Activated CD4-positive, alpha-beta memory T cell treated with anti-CD3 and anti-CD28 coated beads, Interleukin-2, amount 10 ng/mL, durations not matched to agents 7 days and 5 days (primary cell): ENCODE measurements around the gene ACTG1. TPM values are rescaled to one million over a fixed set of nuclear protein-coding genes. Genes with fewer than 3 reads are reported as not detected.

Experiments used
- CTCF ChIA-PET: fragments of 350-600 bp; sonication (Branson Sonifier 250); formaldehyde crosslinking; loops from one replicate; lab custom pipeline; 2021; ENCODE audit warnings: antibody characterized with exemption, inconsistent platforms; lab: Charles Lee
- POLR2A ChIA-PET: fragments of 350-600 bp; sonication (Branson Sonifier 250); formaldehyde crosslinking; loops from one replicate; lab custom pipeline; 2021; ENCODE audit warnings: antibody characterized with exemption; lab: Charles Lee
- DNase-seq: peaks from one replicate; pipeline ENCODE4 v3.0.0-alpha.2; 2020
- H3K27ac Mint-ChIP-seq: one replicate; pipeline ENCODE4 v1.8.0; 2021; ENCODE audit warnings: mild to moderate bottlenecking, mixed read lengths
- H3K27me3 Mint-ChIP-seq: one replicate; pipeline ENCODE4 v1.8.0; 2021; ENCODE audit warnings: mixed read lengths
- H3K36me3 Mint-ChIP-seq: one replicate; pipeline ENCODE4 v1.8.0; 2021; ENCODE audit warnings: low read depth, mixed read lengths
- H3K4me1 Mint-ChIP-seq: one replicate; pipeline ENCODE4 v1.8.0; 2021; ENCODE audit warnings: mixed read lengths
- H3K4me3 Mint-ChIP-seq: one replicate; pipeline ENCODE4 v1.8.0; 2021; ENCODE audit warnings: mild to moderate bottlenecking, mixed read lengths
- H3K9me3 Mint-ChIP-seq: one replicate; pipeline ENCODE4 v1.8.0; 2021; ENCODE audit warnings: mixed read lengths
- total RNA-seq, 2 experiments: library from RNA; stranded (reverse); gene quantifications; one replicate each; pipeline ENCODE4 v1.2.3, GENCODE V29; 2021

ACTG1 gene
- total RNA-seq, 2 experiments from 2014 or later = 3,658 to 3,769 TPM

DNA sequence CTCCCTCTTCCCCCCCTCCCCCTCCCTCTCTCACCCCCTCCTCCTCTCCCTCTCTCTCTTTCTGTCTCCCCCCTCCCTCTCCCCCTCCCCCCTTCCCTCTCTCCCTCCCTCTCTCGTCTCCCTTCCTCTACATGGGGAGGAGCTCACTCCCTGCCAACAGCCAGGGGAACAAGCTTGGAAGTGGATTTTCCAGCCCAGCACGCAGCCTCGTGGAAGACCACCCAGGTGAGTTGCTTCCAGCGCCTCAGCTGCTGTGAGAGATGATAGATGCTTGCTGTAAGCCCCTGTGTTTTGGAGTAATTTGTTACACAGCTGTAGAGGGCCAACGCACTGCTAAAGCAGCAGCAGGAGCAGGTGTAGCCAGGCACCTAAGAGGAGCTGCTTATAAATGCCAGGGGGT lies 20.8 kb downstream of the ACTG1 start:
- Mint-ChIP-seq H3K4me1 (peaks cover 7% of the 10 kb centered on the region), H3K27ac (no peak overlapping the region), H3K27me3 (peaks cover 16% of the 10 kb centered on the region), H3K4me3 (no peak overlapping the region), H3K36me3 (no peaks in the 10 kb centered on the region), H3K9me3 (no peaks in the 10 kb centered on the region)
- DNase-seq = no peak
- ChIA-PET CTCF (no interaction called here), POLR2A (interaction anchor here (1.2 kb wide), 1 partner anchor 17 kb away, joined by 3 read pairs; no protein-coding TSS in a partner anchor)

DNA sequence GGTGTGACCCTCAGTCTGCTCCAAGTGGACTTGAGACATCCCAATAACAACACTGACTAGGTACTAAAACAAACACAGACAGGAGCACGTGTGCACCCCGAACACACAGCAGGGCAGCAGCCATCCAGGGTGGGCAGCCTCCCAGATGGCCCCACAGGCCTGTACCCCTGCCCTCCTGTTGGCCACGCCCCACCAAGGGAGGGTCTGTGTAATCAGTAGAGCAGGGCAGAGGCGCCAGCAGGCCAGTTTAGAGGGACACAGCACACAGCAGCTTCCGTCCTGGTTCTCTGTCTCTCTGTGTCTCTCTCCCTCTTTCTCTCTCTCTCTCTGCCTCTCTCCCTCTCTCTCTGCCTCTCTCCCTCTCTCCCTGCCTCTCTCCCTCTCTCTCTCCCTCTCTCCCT lies 21.4 kb downstream of the ACTG1 start:
- peaks cover 10% of the 10 kb centered on the region for H3K4me1 Mint-ChIP-seq
- H3K9me3 Mint-ChIP-seq = no peaks in the 10 kb centered on the region
- CTCF ChIA-PET = no interaction called here
- DNase-seq = no peak
- no peaks in the 10 kb centered on the region for H3K36me3 Mint-ChIP-seq
- peaks cover 17% of the 10 kb centered on the region for H3K27me3 Mint-ChIP-seq
- H3K27ac Mint-ChIP-seq = no peak overlapping the region
- H3K4me3 Mint-ChIP-seq = no peak overlapping the region
- POLR2A ChIA-PET = interaction anchor here (1.2 to 2.0 kb wide), 2 partner anchors 17 kb away, joined by 3 to 6 read pairs; no protein-coding TSS in a partner anchor

- peaks cover 20% of the 10 kb centered on the region for H3K27me3 Mint-ChIP-seq
- ChIA-PET CTCF (interaction anchor here (1.3 kb wide), 1 partner anchor 111 kb away, joined by 3 read pairs; no protein-coding TSS in a partner anchor), POLR2A (interaction anchor here (1.6 to 2.1 kb wide), 3 partner anchors 18 to 28 kb away, joined by 4 to 7 read pairs (median 6); no protein-coding TSS in a partner anchor)
- H3K36me3 Mint-ChIP-seq = no peaks in the 10 kb centered on the region
- H3K4me1 Mint-ChIP-seq = peaks cover 14% of the 10 kb centered on the region
- no peak overlapping the region for H3K27ac Mint-ChIP-seq
- no peaks in the 10 kb centered on the region for H3K9me3 Mint-ChIP-seq
- no peak for DNase-seq
- H3K4me3 Mint-ChIP-seq = no peak overlapping the region
These were observed 22.3 kb downstream of the ACTG1 start for GRCh38 chr17:81489998-81490992.

GRCh38 chr17:81489012-81489997 lies 23.3 kb downstream of the ACTG1 start:
- peak overlapping the region; percentile 35 for H3K27ac Mint-ChIP-seq
- DNase-seq = no peak
- peaks cover 8% of the 10 kb centered on the region for H3K4me1 Mint-ChIP-seq
- ChIA-PET CTCF (interaction anchor here (0.5 to 1.3 kb wide), 3 partner anchors 9 to 173 kb away, joined by 3 read pairs; no protein-coding TSS in a partner anchor), POLR2A (interaction anchor here (1.6 to 2.1 kb wide), 3 partner anchors 19 to 29 kb away, joined by 4 to 7 read pairs (median 6); no protein-coding TSS in a partner anchor)
- no peaks in the 10 kb centered on the region for H3K36me3 Mint-ChIP-seq
- H3K4me3 Mint-ChIP-seq = peak overlapping the region; percentile 41
- H3K9me3 Mint-ChIP-seq = no peaks in the 10 kb centered on the region
- H3K27me3 Mint-ChIP-seq = peaks cover 14% of the 10 kb centered on the region

DNA sequence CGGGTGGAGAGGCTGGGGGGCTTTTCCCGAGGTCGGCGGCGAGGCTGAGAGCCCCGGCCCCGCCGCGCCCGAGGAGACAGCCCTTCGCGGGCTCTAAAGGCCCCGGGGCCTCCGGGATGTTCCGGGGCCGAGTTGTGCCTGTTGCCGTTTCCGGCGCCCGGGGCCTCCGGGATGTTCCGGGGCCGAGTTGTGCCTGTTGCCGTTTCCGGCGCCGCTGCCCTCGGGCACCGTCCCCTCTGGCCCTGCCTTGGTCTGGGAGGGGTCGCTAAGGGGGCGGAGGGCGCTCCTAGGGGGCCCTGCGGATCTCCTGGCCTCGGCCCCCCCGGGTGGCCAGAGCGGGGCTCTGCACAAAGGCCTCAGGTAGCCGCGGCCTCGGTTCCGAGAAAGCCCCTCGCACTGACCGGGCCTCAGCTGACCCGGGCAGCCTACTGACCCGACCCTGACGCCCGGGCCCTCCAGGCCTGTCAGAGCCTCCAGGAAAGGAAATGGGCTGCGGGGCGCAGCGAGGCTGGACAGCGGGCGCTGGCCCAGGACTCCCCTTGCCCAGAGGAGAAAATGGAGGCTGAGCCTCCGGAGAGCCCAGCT lies 24.2 kb downstream of the ACTG1 start:
- Mint-ChIP-seq H3K4me3 (no peak overlapping the region), H3K4me1 (peaks cover 8% of the 10 kb centered on the region), H3K9me3 (no peaks in the 10 kb centered on the region), H3K27me3 (peaks cover 13% of the 10 kb centered on the region), H3K36me3 (no peaks in the 10 kb centered on the region), H3K27ac (no peak overlapping the region)
- CTCF ChIA-PET = no interaction called here
- no peak for DNase-seq
- POLR2A ChIA-PET = interaction anchor here (1.6 to 2.1 kb wide), 3 partner anchors 20 to 30 kb away, joined by 4 to 8 read pairs (median 7); no protein-coding TSS in a partner anchor

DNA sequence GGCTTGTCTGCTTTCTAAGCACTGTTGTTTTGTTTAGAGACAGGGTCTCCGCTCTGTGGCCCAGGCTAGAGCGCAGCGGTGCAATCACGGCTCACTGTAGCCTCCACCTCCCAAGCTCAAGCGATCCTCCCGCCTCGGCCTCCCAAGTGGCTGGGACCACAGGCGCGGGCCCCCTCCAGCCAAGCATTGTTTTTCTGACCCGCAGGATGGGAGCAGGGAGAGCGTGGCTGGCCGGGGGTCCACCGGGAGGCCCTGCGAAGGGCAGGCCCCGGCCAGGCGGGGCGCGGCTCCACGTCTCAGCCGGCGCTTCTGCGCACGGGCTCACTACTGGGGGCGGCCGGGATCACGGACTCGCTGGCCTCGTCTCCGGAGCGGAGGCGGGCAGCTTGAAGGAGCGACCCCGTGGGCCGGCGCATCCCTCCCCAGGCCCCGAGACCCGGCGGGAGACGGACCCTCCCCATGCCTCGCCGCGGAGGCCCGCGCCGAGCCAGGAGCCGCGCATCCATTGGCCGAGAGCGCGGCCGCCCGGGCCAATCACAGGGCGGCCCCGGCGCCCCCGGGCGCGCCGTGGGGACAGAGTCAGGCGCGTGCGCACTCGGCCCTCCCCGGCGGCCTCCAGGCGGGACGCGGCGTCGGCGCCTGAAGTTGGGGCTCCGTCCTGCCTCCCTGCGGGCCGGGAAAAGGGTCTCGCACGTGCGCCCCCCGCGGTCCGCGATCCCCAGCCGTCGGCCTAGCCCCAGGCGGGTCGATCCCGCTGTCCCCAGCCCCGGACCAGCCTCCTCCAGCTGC lies 24.9 kb downstream of the ACTG1 start:
- ChIA-PET POLR2A (interaction anchor here (1.0 to 1.7 kb wide), 3 partner anchors 21 to 28 kb away, joined by 3 to 8 read pairs (median 3); partner anchors contain the start of gene ACTG1), CTCF (no interaction called here)
- no peaks in the 10 kb centered on the region for H3K36me3 Mint-ChIP-seq
- H3K4me1 Mint-ChIP-seq = peaks cover 9% of the 10 kb centered on the region
- H3K9me3 Mint-ChIP-seq = no peaks in the 10 kb centered on the region
- no peak overlapping the region for H3K27ac Mint-ChIP-seq
- peak; percentile 81 for DNase-seq
- H3K4me3 Mint-ChIP-seq = peak overlapping the region; percentile 39
- H3K27me3 Mint-ChIP-seq = peaks cover 15% of the 10 kb centered on the region

DNA sequence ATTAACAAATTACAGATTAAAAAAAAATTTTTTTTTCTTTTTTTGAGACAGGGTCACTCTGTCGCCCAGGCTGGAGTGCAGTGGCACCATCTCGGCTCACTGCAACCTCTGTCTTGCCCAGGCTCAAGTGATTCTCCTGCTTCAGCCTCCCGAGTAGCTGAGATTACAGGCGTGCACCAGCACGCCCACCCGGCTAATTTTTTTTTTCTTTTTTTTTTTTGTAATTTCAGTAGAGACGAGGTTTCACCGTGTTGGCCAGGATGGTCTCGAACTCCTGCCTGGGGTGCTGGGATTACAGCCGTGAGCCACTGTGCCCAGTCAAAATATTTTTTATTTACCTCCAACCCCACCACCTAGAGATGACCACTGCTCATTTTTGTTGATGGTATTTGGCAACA lies 25.5 kb downstream of the ACTG1 start:
- H3K27ac Mint-ChIP-seq = no peak overlapping the region
- peaks cover 18% of the 10 kb centered on the region for H3K27me3 Mint-ChIP-seq
- CTCF ChIA-PET = no interaction called here
- peak overlapping the region; percentile 39 for H3K4me3 Mint-ChIP-seq
- H3K4me1 Mint-ChIP-seq = peaks cover 9% of the 10 kb centered on the region
- DNase-seq = no peak
- H3K36me3 Mint-ChIP-seq = no peaks in the 10 kb centered on the region
- POLR2A ChIA-PET = interaction anchor here (1.0 to 1.7 kb wide), 3 partner anchors 22 to 28 kb away, joined by 3 to 8 read pairs (median 3); partner anchors contain the start of gene ACTG1
- no peaks in the 10 kb centered on the region for H3K9me3 Mint-ChIP-seq

DNA sequence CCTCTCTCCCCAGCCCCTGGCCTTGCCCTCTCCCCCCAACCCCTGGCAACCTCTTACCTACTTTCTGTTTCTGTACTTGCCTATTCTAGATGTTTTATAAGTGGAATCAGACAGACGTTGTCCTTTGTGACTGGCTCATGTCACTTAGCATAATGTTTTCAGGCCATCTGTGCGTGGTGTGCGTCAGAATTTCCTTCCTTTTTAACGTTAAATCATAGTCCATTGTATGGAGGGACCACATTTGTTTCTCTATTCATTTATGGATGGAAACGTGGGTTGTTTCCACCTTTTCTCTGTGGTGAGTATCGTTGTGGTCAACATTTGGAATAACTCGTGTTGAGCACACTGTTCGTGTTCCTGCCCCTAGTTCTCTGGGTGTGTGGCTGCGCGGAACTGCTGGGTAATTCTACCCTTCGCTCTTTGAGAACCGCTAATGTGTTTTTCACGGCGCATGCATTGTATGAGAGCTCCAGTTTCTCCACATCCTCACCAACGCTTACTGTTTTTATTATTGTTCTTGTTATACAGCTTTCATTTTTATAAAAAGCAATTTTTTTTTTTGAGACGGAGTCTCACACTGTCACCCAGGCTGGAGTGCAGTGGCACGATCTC lies 26.3 kb downstream of the ACTG1 start:
- Mint-ChIP-seq H3K9me3 (no peaks in the 10 kb centered on the region), H3K4me1 (peaks cover 14% of the 10 kb centered on the region), H3K27me3 (peaks cover 24% of the 10 kb centered on the region), H3K27ac (no peak overlapping the region), H3K36me3 (no peaks in the 10 kb centered on the region), H3K4me3 (no peak overlapping the region)
- POLR2A ChIA-PET = no interaction called here
- CTCF ChIA-PET = no interaction called here
- no peak for DNase-seq

GRCh38 chr17:81484195-81484979 lies 28.2 kb downstream of the ACTG1 start:
- H3K4me3 Mint-ChIP-seq = peak overlapping the region; percentile 21
- peak; percentile 89 for DNase-seq
- H3K36me3 Mint-ChIP-seq = no peaks in the 10 kb centered on the region
- peaks cover 13% of the 10 kb centered on the region for H3K4me1 Mint-ChIP-seq
- no peaks in the 10 kb centered on the region for H3K9me3 Mint-ChIP-seq
- H3K27me3 Mint-ChIP-seq = peaks cover 34% of the 10 kb centered on the region
- ChIA-PET CTCF (interaction anchor here (0.6 to 1.9 kb wide), 18 partner anchors 13 to 383 kb away, joined by 3 to 13 read pairs (median 3); partner anchors contain the start of genes BAHCC1, FAAP100, SLC38A10 and TEPSIN), POLR2A (interaction anchor here (1.1 to 2.1 kb wide), 8 partner anchors 15 to 342 kb away, joined by 3 to 14 read pairs (median 6); partner anchors contain the start of genes ACTG1, BAHCC1 and SLC38A10)
- H3K27ac Mint-ChIP-seq = no peak overlapping the region

DNA sequence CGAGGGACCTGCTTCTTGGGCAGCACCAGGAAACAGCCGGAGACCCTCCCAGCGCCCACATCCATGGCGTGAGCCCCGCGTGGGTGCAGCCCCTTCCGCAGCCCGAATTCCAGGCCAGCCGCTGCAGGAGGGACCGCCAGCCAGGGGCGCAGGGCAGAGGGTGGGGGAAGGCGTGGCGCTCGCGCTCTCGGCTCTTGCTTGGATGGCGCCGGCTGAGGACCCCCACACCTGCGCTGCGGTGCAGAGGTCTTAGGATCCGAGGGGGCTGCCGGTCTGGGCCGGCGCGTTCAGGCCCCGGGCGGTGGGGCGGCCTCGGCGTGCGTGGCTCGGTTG lies 28.8 kb downstream of the ACTG1 start:
- no peak for DNase-seq
- CTCF ChIA-PET = interaction anchor here (1.3 to 1.9 kb wide), 4 partner anchors 14 to 382 kb away, joined by 3 to 13 read pairs (median 4); no protein-coding TSS in a partner anchor
- Mint-ChIP-seq H3K27ac (no peak overlapping the region), H3K4me1 (peaks cover 13% of the 10 kb centered on the region), H3K36me3 (no peaks in the 10 kb centered on the region), H3K27me3 (peaks cover 34% of the 10 kb centered on the region), H3K4me3 (no peak overlapping the region), H3K9me3 (no peaks in the 10 kb centered on the region)
- POLR2A ChIA-PET = interaction anchor here (1.1 to 2.1 kb wide), 4 partner anchors 27 to 196 kb away, joined by 4 to 10 read pairs (median 6); partner anchors contain the start of genes BAHCC1 and SLC38A10
